H1 (cell line): ENCODE results near the gene NT5C3B. TPM values are rescaled to one million over a fixed set of nuclear protein-coding genes. Genes with fewer than 3 reads are reported as not detected.

ENCODE experiments used
- CTCF ChIA-PET: fragments of 300-600 bp; sonication (Branson Sonifier 250); formaldehyde crosslinking; loops from one replicate; lab custom pipeline; 2021; ENCODE audit not compliant: partially characterized antibody; lab: Charles Lee
- POLR2A ChIA-PET: fragments of 300-600 bp; sonication (Branson Sonifier 250); formaldehyde crosslinking; loops from one replicate; lab custom pipeline; 2021; ENCODE audit warnings: inconsistent platforms; ENCODE audit not compliant: partially characterized antibody; lab: Charles Lee
- DNase-seq, 2 experiments: peaks; one replicate each; pipeline versions ENCODE4 v3.0.0 to v3.0.0-alpha.2; 2010 to 2022; ENCODE audit warnings: low spot score in 2 of 2, low read depth in 1 of 2, mixed read lengths in 1 of 2
- FAIRE-seq: peaks from 2 replicates; lab custom pipeline; 2011; peaks lifted over from hg19 to GRCh38; lab: Jason Lieb, UNC
- H2AFZ ChIP-seq: 2 replicates; pipeline ENCODE4 v1.8.1; 2012; ENCODE audit warnings: low read length, inconsistent platforms
- H2AK5ac ChIP-seq: 2 replicates; pipeline ENCODE4 v1.6.1; 2013; ENCODE audit warnings: low read depth, low read length
- H2BK120ac ChIP-seq: replicated peaks from 2 replicates; pipeline ENCODE3; 2013; ENCODE audit warnings: low read depth, low read length, inconsistent platforms
- H2BK12ac ChIP-seq: 2 replicates; pipeline ENCODE4 v1.6.1; 2013; ENCODE audit warnings: low read depth, low read length
- H2BK15ac ChIP-seq: 2 replicates; pipeline ENCODE4 v1.6.1; 2013; ENCODE audit warnings: low read length
- H2BK20ac ChIP-seq: 2 replicates; pipeline ENCODE4 v1.6.1; 2013; ENCODE audit warnings: low read length
- H2BK5ac ChIP-seq: 2 replicates; pipeline ENCODE4 v1.6.1; 2013; ENCODE audit warnings: low read depth, low read length
- H3K14ac ChIP-seq: 2 replicates; pipeline ENCODE4 v1.6.1; 2013; ENCODE audit warnings: inconsistent platforms; ENCODE audit not compliant: insufficient read length
- H3K18ac ChIP-seq: 2 replicates; pipeline ENCODE4 v1.6.1; 2013; ENCODE audit warnings: low read length; ENCODE audit errors: extremely low read depth
- H3K23ac ChIP-seq: 2 replicates; pipeline ENCODE4 v1.6.1; 2013; ENCODE audit warnings: inconsistent platforms; ENCODE audit not compliant: insufficient read length
- H3K23me2 ChIP-seq: 2 replicates; pipeline ENCODE4 v1.6.1; 2013; ENCODE audit warnings: low read depth, low read length
- H3K27ac ChIP-seq: 2 replicates; pipeline ENCODE4 v1.6.1; 2011; ENCODE audit warnings: low read depth, low read length, inconsistent platforms
- H3K27me3 ChIP-seq, 4 experiments: replicated peaks in 1 of 4; 1 replicate in 1 of 4; 2 replicates in 3 of 4; pipeline versions ENCODE4 v1.6.1 to v1.8.1; 2011 to 2013; ENCODE audit warnings: low read length in 3 of 4, mild to moderate bottlenecking in 3 of 4, inconsistent platforms in 2 of 4, mixed read lengths in 2 of 4, moderate library complexity in 1 of 4; ENCODE audit not compliant: control insufficient read depth in 3 of 4, insufficient read depth in 3 of 4; ENCODE audit errors: extremely low read depth in 1 of 4
- H3K36me3 ChIP-seq, 4 experiments: 2 replicates each; pipeline versions ENCODE4 v1.6.1 to v1.8.1; 2011 to 2013; ENCODE audit warnings: mild to moderate bottlenecking in 4 of 4, low read length in 3 of 4, moderate library complexity in 2 of 4, control low read depth in 1 of 4, inconsistent platforms in 1 of 4; ENCODE audit not compliant: insufficient read depth in 4 of 4, control insufficient read depth in 2 of 4
- H3K4ac ChIP-seq: replicated peaks from 2 replicates; pipeline ENCODE3; 2013; ENCODE audit warnings: low read length, low read depth, mixed read lengths, inconsistent platforms; ENCODE audit not compliant: insufficient read length
- H3K4me1 ChIP-seq, 4 experiments: replicated peaks in 1 of 4; 1 replicate in 1 of 4; 2 replicates in 3 of 4; pipeline versions ENCODE4 v1.6.1 to v1.8.1; 2011 to 2013; ENCODE audit warnings: low read length in 3 of 4, inconsistent platforms in 2 of 4, mixed read lengths in 1 of 4; ENCODE audit not compliant: insufficient read depth in 4 of 4, control insufficient read depth in 3 of 4
- H3K4me2 ChIP-seq, 2 experiments: 2 replicates each; pipeline versions ENCODE4 v1.6.1 to v1.8.1; 2011 to 2013; ENCODE audit warnings: low read depth in 2 of 2, low read length in 2 of 2, control low read depth in 1 of 2, inconsistent platforms in 1 of 2, mild to moderate bottlenecking in 1 of 2; ENCODE audit not compliant: insufficient read depth in 1 of 2
- H3K4me3 ChIP-seq, 4 experiments: fragments of 200-600, 300-600 bp in 1 of 4; sonication (generic), shearing (Covaris generic), sonication (Bioruptor Twin) in 1 of 4; 2 replicates each; pipeline versions ENCODE4 v1.5.1 to v1.8.1; 2011 to 2016; ENCODE audit warnings: low read length in 4 of 4, low read depth in 3 of 4, control low read depth in 2 of 4, inconsistent platforms in 2 of 4, mild to moderate bottlenecking in 2 of 4, mixed read lengths in 1 of 4, moderate library complexity in 1 of 4; ENCODE audit not compliant: insufficient read depth in 2 of 4; ENCODE audit errors: extremely low read depth in 1 of 4
- H3K56ac ChIP-seq: replicated peaks from 2 replicates; pipeline ENCODE3; 2013; ENCODE audit warnings: low read depth, mild to moderate bottlenecking, mixed read lengths, low read length, inconsistent platforms; ENCODE audit not compliant: insufficient read length
- H3K79me1 ChIP-seq: 2 replicates; pipeline ENCODE4 v1.6.1; 2013; ENCODE audit warnings: low read depth, low read length, control low read depth
- H3K79me2 ChIP-seq, 2 experiments: 2 replicates each; pipeline versions ENCODE4 v1.6.1 to v1.8.1; 2012 to 2013; ENCODE audit warnings: low read length in 2 of 2, mild to moderate bottlenecking in 2 of 2, inconsistent platforms in 1 of 2; ENCODE audit not compliant: insufficient read depth in 2 of 2, control insufficient read depth in 1 of 2
- H3K9ac ChIP-seq, 4 experiments: replicated peaks in 1 of 4; 1 replicate in 1 of 4; 2 replicates in 3 of 4; pipeline versions ENCODE4 v1.6.1 to v1.8.1; 2011 to 2013; ENCODE audit warnings: low read depth in 3 of 4, low read length in 3 of 4, control low read depth in 2 of 4, mild to moderate bottlenecking in 2 of 4, moderate library complexity in 2 of 4, inconsistent platforms in 1 of 4; ENCODE audit errors: extremely low read depth in 1 of 4
- H3K9me3 ChIP-seq, 2 experiments: 2 replicates each; pipeline versions ENCODE4 v1.6.1 to v1.8.1; 2012 to 2013; ENCODE audit warnings: mild to moderate bottlenecking in 2 of 2, moderate library complexity in 2 of 2, control low read depth in 1 of 2, inconsistent platforms in 1 of 2, low read depth in 1 of 2, low read length in 1 of 2, mixed read lengths in 1 of 2; ENCODE audit not compliant: insufficient read depth in 2 of 2
- H4K20me1 ChIP-seq, 2 experiments: replicated peaks in 1 of 2; 2 replicates each; pipeline versions ENCODE3 to v1.8.1; 2011 to 2013; ENCODE audit warnings: inconsistent platforms in 2 of 2, low read length in 2 of 2, mild to moderate bottlenecking in 1 of 2; ENCODE audit not compliant: insufficient read depth in 2 of 2, control insufficient read depth in 1 of 2
- H4K5ac ChIP-seq: 2 replicates; pipeline ENCODE4 v1.6.1; 2013; ENCODE audit warnings: low read length, low read depth, mixed read lengths, inconsistent platforms; ENCODE audit not compliant: insufficient read length
- H4K8ac ChIP-seq: 2 replicates; pipeline ENCODE4 v1.8.0; 2013; ENCODE audit warnings: mild to moderate bottlenecking, moderate library complexity, low read length, inconsistent platforms; ENCODE audit not compliant: insufficient read depth; ENCODE audit errors: extremely low read depth
- H4K91ac ChIP-seq: replicated peaks from 2 replicates; pipeline ENCODE3; 2013; ENCODE audit warnings: low read length, mixed read lengths, inconsistent platforms; ENCODE audit not compliant: insufficient read length
- ASH2L ChIP-seq: fragments of 200-600, 300-600 bp; sonication (generic); IDR thresholded peaks from one replicate; pipeline ENCODE4 v1.7.1; 2017; ENCODE audit warnings: low read length
- CHD2 ChIP-seq: IDR thresholded peaks from 2 replicates; pipeline ENCODE4 v1.6.1; 2012; ENCODE audit warnings: low read length, improper control_type of control experiment
- CREB1 ChIP-seq: IDR thresholded peaks from 2 replicates; pipeline ENCODE4 v1.6.1; 2012; ENCODE audit warnings: inconsistent platforms
- HDAC2 ChIP-seq, 2 experiments: fragments of 300-600 bp in 1 of 2; sonication (generic) in 1 of 2; IDR thresholded peaks; 2 replicates each; pipeline ENCODE4 v1.6.1; 2011 to 2012; ENCODE audit warnings: low read depth in 2 of 2, low read length in 2 of 2, mild to moderate bottlenecking in 2 of 2, moderate library complexity in 2 of 2, borderline replicate concordance in 1 of 2, inconsistent platforms in 1 of 2
- RXRA ChIP-seq: IDR thresholded peaks from 2 replicates; pipeline ENCODE4 v1.6.1; 2011; ENCODE audit warnings: low read depth, mild to moderate bottlenecking, low read length, moderate library complexity; ENCODE audit not compliant: insufficient read depth
- SIN3A ChIP-seq, 2 experiments: IDR thresholded peaks in 1 of 2; conservative IDR thresholded peaks in 1 of 2; 2 replicates each; pipeline ENCODE4 v1.6.1; 2011 to 2012; ENCODE audit warnings: low read length in 2 of 2, improper control_type of control experiment in 1 of 2, low read depth in 1 of 2, mild to moderate bottlenecking in 1 of 2
- SUZ12 ChIP-seq: fragments of 200-600 bp; sonication (generic); IDR thresholded peaks from 2 replicates; pipeline ENCODE4 v1.6.1; 2012; ENCODE audit warnings: mild to moderate bottlenecking, inconsistent platforms, low read length, moderate library complexity, mixed read lengths
- WGBS, 2 experiments: shearing (Covaris generic) in 1 of 2; methylation state at CpG; one replicate each; pipeline versions ENCODE4 v1.1.6 to v1.1.7; 2013 to 2015; ENCODE audit warnings: low lambda C conversion rate in 2 of 2, mixed read lengths in 2 of 2, inconsistent platforms in 1 of 2, low coverage in 1 of 2, missing lambda C conversion rate in 1 of 2; ENCODE audit not compliant: insufficient replicate concordance in 2 of 2, insufficient coverage in 1 of 2, insufficient read length in 1 of 2; ENCODE audit errors: extremely low coverage in 1 of 2, missing lambda C conversion rate in 1 of 2; 5-methylcytosine and 5-hydroxymethylcytosine counted together
- polyA plus RNA-seq, 7 experiments: library from polyadenylated mRNA; depleted of rRNA in 3 of 7; stranded (reverse) in 5 of 7; unstranded in 2 of 7; fragments of >200 nt in 5 of 7; fragments of 200-250 nt in 2 of 7; gene quantifications; 1 replicate in 5 of 7; 2 replicates in 1 of 7; 4 replicates in 1 of 7; pipeline versions ENCODE4 v1.2.1 to v1.2.3, GENCODE V29; 2011 to 2013; ENCODE audit warnings: missing spikeins in 2 of 7, mixed read lengths in 2 of 7
- total RNA-seq: library from RNA; stranded (reverse); fragmentation: NEBNext Ultra II Directional; extraction: Animal tissue kit (Norgen Biotek cat#: 25700); gene quantifications from 2 replicates; pipeline ENCODE4 v1.2.1, GENCODE V29; 2021
- TF ChIP-seq, protein P1 (sequence below): IDR thresholded peaks from 2 replicates; pipeline ENCODE4 v1.6.1; 2012; ENCODE audit warnings: inconsistent platforms

NT5C3B gene
- total and polyA plus RNA-seq, 2 of the 8 experiments (the other 6 are each of a cell fraction or from before 2014, with no cell fraction given): 68.7 to 94.5 TPM

GRCh38 chr17:41864498-41864835 lies 28.4 kb upstream of the NT5C3B start:
- Histone ChIP-seq H2BK20ac (no peak overlapping the region), H3K79me2 (peaks cover 10 to 49% of the 10 kb centered on the region in 2 experiments), H3K27ac (peak overlapping the region; percentile 42; the same call in 1 of the 2 replicates), H3K79me1 (peaks cover 3% of the 10 kb centered on the region), H3K23me2 (peaks cover 9% of the 10 kb centered on the region), H2BK12ac (no peak overlapping the region), H3K9ac (peak overlapping the region; percentile 70 to 95 (median 87))
- WGBS, 2 experiments: 3% methylated on average over 14 of the region's 25 CpGs; no CpG with 5 or more reads in 1 of the 2 experiments
- TF ChIP-seq SUZ12 (no peak), HDAC2 (IDR thresholded peaks at IDR 0.05; ENCODE audit: borderline replicate concordance in 1 of 2, low read depth in 2 of 2, low read length in 2 of 2) (no peak), RXRA (no peak), SIN3A (conservative IDR thresholded peaks at IDR 0.05 in 1 of 2, IDR thresholded peaks at IDR 0.05 in 1 of 2; ENCODE audit: low read depth in 1 of 2, low read length in 2 of 2) (0 out of 4 replicates have a peak, but pooled peaks have one; percentile 21 to 55), CREB1 (no peak), ASH2L (peak; percentile 29), CHD2 (no peak)
- TF ChIP-seq, protein P1, sequence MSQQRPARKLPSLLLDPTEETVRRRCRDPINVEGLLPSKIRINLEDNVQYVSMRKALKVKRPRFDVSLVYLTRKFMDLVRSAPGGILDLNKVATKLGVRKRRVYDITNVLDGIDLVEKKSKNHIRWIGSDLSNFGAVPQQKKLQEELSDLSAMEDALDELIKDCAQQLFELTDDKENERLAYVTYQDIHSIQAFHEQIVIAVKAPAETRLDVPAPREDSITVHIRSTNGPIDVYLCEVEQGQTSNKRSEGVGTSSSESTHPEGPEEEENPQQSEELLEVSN: peak; percentile 12; the same call in 1 of the 2 replicates
- TF ChIP-seq, all 59 proteins: peak for 3
- H4K91ac ChIP-seq: no peak overlapping the region
- peaks cover 2 to 24% of the 10 kb centered on the region in 2 experiments for H4K20me1 ChIP-seq
- H3K56ac ChIP-seq: peak overlapping the region; percentile 81
- no peak overlapping the region; the same call in 1 of the 2 replicates for H3K18ac ChIP-seq
- H2AK5ac ChIP-seq: no peak overlapping the region
- H2BK15ac ChIP-seq: no peak overlapping the region
- no peak overlapping the region for H3K23ac ChIP-seq
- peak overlapping the region; percentile 87; the same call in 1 of the 2 replicates for H2BK5ac ChIP-seq
- peak overlapping the region; percentile 89 for H3K14ac ChIP-seq
- ChIA-PET CTCF (interaction anchor here (0.8 to 2.2 kb wide), 8 partner anchors 22 to 167 kb away, joined by 3 to 5 read pairs (median 4); partner anchors contain the start of gene JUP), POLR2A (interaction anchor here (0.6 to 4.1 kb wide), 35 partner anchors 10 to 706 kb away, joined by 3 to 26 read pairs (median 5); partner anchors contain the start of genes ACLY, EIF1, FKBP10 and HAP1)
- H3K4me2 ChIP-seq: peak overlapping the region; percentile 80 to 93
- H3K4me1 ChIP-seq: peaks cover 9 to 25% (median 13%) of the 10 kb centered on the region in 4 experiments
- no peak overlapping the region for H3K4ac ChIP-seq
- H2BK120ac ChIP-seq: no peak overlapping the region
- H3K36me3 ChIP-seq: peaks cover 6 to 27% (median 23%) of the 10 kb centered on the region in 4 experiments
- peak overlapping the region; percentile 77 for H4K5ac ChIP-seq
- H3K4me3 ChIP-seq: peak overlapping the region; percentile 86 to 94 (median 92)
- no peak for DNase-seq
- H4K8ac ChIP-seq: peak overlapping the region; percentile 98; the same call in 1 of the 2 replicates
- H3K9me3 ChIP-seq: no peaks in the 10 kb centered on the region
- H3K27me3 ChIP-seq: no peaks in the 10 kb centered on the region
- FAIRE-seq: no peak
- no peak overlapping the region for H2AFZ ChIP-seq
